Activated naive CD4-positive, alpha-beta T cell treated with anti-CD3 and anti-CD28 coated beads, Interleukin-2, amount 50 U/mL, for 16 hours (primary cell): ENCODE results near the gene HTR3D.
"Not testable (repeated sequence)": the region's sequence is repeated elsewhere in the genome, so short reads cannot be mapped to it uniquely, and the experiment has no call there.

Experiments used
- DNase-seq: peaks from one replicate; pipeline ENCODE4 v3.0.0-alpha.2; 2020

Gene HTR3D

GRCh38 chr3:184016169-184016570 lies 15.4 kb upstream of the HTR3D start:
- no peak for DNase-seq

- DNase-seq = no peak
Measured at GRCh38 chr3:184016811-184017671, 14.5 kb upstream of the HTR3D start.

- peak; percentile 85 for DNase-seq
Measured at GRCh38 chr3:184017672-184018423, 13.7 kb upstream of the HTR3D start, which contains the start of gene ABCC5. ABCC5 (minus strand) TSS chr3:184017884; CDS start chr3:184014392, 3,492 bp downstream.

GRCh38 chr3:184018424-184018973 lies 13.0 kb upstream of the HTR3D start:
- DNase-seq = no peak

- no peak for DNase-seq
Measured at GRCh38 chr3:184022323-184022722, 9.2 kb upstream of the HTR3D start.

- DNase-seq = not testable (repeated sequence)
Measured at GRCh38 chr3:184025256-184025655, 6.3 kb upstream of the HTR3D start.

GRCh38 chr3:184028275-184028890 lies 3.2 kb upstream of the HTR3D start:
- DNase-seq = not testable (repeated sequence)

GRCh38 chr3:184029443-184029842 lies 2.1 kb upstream of the HTR3D start:
- no peak for DNase-seq

- DNase-seq = no peak
Measured at GRCh38 chr3:184030536-184030935, 1.0 kb upstream of the HTR3D start.

GRCh38 chr3:184037816-184038215 lies 6.3 kb downstream of the HTR3D start:
- DNase-seq = no peak

- not testable (repeated sequence) for DNase-seq
Measured at GRCh38 chr3:184038307-184038706, 6.8 kb downstream of the HTR3D start.

- DNase-seq = no peak
Measured at GRCh38 chr3:184039414-184039813, 7.9 kb downstream of the HTR3D start.

- no peak for DNase-seq
Measured at GRCh38 chr3:184040010-184040409, 8.5 kb downstream of the HTR3D start.

- DNase-seq = no peak
Measured at GRCh38 chr3:184042617-184043016, 11.1 kb downstream of the HTR3D start.

- no peak for DNase-seq
Measured at GRCh38 chr3:184045995-184046394, 14.5 kb downstream of the HTR3D start.

- DNase-seq = no peak
Measured at GRCh38 chr3:184050217-184050847, 18.8 kb downstream of the HTR3D start.

- DNase-seq = no peak
Measured at GRCh38 chr3:184052767-184053166, 21.2 kb downstream of the HTR3D start, which contains the start of gene HTR3C. HTR3C (plus strand) TSS chr3:184053047; CDS start chr3:184053081, 34 bp downstream.

- no peak for DNase-seq
Measured at GRCh38 chr3:184058029-184058428, 26.5 kb downstream of the HTR3D start.

GRCh38 chr3:184059424-184059823 lies 27.9 kb downstream of the HTR3D start:
- no peak for DNase-seq

GRCh38 chr3:184062637-184063036 lies 31.1 kb downstream of the HTR3D start:
- no peak for DNase-seq

GRCh38 chr3:184066211-184066610 lies 34.7 kb downstream of the HTR3D start:
- no peak for DNase-seq

GRCh38 chr3:184067573-184068055 lies 36.1 kb downstream of the HTR3D start:
- no peak for DNase-seq
